Endothelial cell of umbilical vein (primary cell): ENCODE data around the gene LY6G6C. TPM values are rescaled to one million over a fixed set of nuclear protein-coding genes. Genes with fewer than 3 reads are reported as not detected.

Experiments
- BruUV-seq: library from RNA; stranded (reverse); fragments of 400-500 nt; replicated peaks from 2 replicates; lab custom pipeline; 2021; lab: Mats Ljungman, UMichigan
- CTCF ChIA-PET: fragments of 300-600, 350-600 bp; sonication (Branson Sonifier 250); formaldehyde crosslinking; loops from one replicate; lab custom pipeline; 2021; ENCODE audit warnings: antibody characterized with exemption, inconsistent platforms; lab: Charles Lee
- POLR2A ChIA-PET: fragments of 300-600, 350-600 bp; sonication (Branson Sonifier 250); formaldehyde crosslinking; loops from one replicate; lab custom pipeline; 2021; ENCODE audit warnings: antibody characterized with exemption, inconsistent platforms; lab: Charles Lee
- DNase-seq: peaks from one replicate; pipeline ENCODE4 v3.0.0-alpha.2; 2011; ENCODE audit warnings: low read depth, low spot score
- FAIRE-seq: peaks from 2 replicates; lab custom pipeline; 2011; peaks lifted over from hg19 to GRCh38; lab: Jason Lieb, UNC
- H2AFZ ChIP-seq: 2 replicates; pipeline ENCODE4 v1.6.0; 2012; ENCODE audit warnings: low read depth, low read length, control low read depth, inconsistent platforms
- H3K27ac ChIP-seq: 2 replicates; pipeline ENCODE4 v1.5.1; 2011; ENCODE audit warnings: low read depth, mild to moderate bottlenecking, control low read depth, low read length, moderate library complexity; ENCODE audit not compliant: insufficient read depth
- H3K27me3 ChIP-seq, 2 experiments: 2 replicates each; pipeline versions ENCODE4 v1.6.0 to v1.6.1; 2011; ENCODE audit warnings: low read length in 2 of 2, mixed read lengths in 1 of 2; ENCODE audit not compliant: control insufficient read depth in 2 of 2, insufficient read depth in 2 of 2
- H3K36me3 ChIP-seq, 2 experiments: 2 replicates in 1 of 2; 3 replicates in 1 of 2; pipeline ENCODE4 v1.5.1; 2011; ENCODE audit warnings: low read length in 2 of 2, mild to moderate bottlenecking in 1 of 2, moderate library complexity in 1 of 2; ENCODE audit not compliant: control insufficient read depth in 2 of 2, insufficient read depth in 2 of 2; ENCODE audit errors: extremely low read depth in 1 of 2
- H3K4me1 ChIP-seq: 3 replicates; pipeline ENCODE4 v1.5.1; 2011; ENCODE audit warnings: mild to moderate bottlenecking, low read length; ENCODE audit not compliant: control insufficient read depth, insufficient read depth; ENCODE audit errors: extremely low read depth
- H3K4me2 ChIP-seq: 2 replicates; pipeline ENCODE4 v1.6.1; 2011; ENCODE audit warnings: low read length, control low read depth, mixed read lengths; ENCODE audit not compliant: insufficient read depth
- H3K4me3 ChIP-seq, 3 experiments: fragments of 200-600 bp in 1 of 3; sonication (generic), shearing (Covaris generic) in 1 of 3; replicated peaks in 1 of 3; 2 replicates each; pipeline ENCODE4 v1.5.1; 2011 to 2016; ENCODE audit warnings: control low read depth in 3 of 3, low read length in 3 of 3, mild to moderate bottlenecking in 2 of 3, inconsistent platforms in 1 of 3, low read depth in 1 of 3, moderate library complexity in 1 of 3; ENCODE audit not compliant: insufficient read depth in 1 of 3
- H3K79me2 ChIP-seq: 2 replicates; pipeline ENCODE4 v1.6.0; 2012; ENCODE audit warnings: low read length, inconsistent platforms; ENCODE audit not compliant: control insufficient read depth, insufficient read depth
- H3K9ac ChIP-seq: replicated peaks from 2 replicates; pipeline ENCODE3; 2011; ENCODE audit warnings: low read length, control low read depth; ENCODE audit not compliant: insufficient read depth; ENCODE audit errors: extremely low read depth
- H3K9me1 ChIP-seq: replicated peaks from 3 replicates; pipeline ENCODE4 v1.6.0; 2011; ENCODE audit warnings: mild to moderate bottlenecking, low read length; ENCODE audit not compliant: control insufficient read depth, insufficient read depth; ENCODE audit errors: extremely low read depth
- H3K9me3 ChIP-seq: replicated peaks from 2 replicates; pipeline ENCODE4 v1.5.1; 2012; ENCODE audit warnings: low read length, inconsistent platforms; ENCODE audit not compliant: control insufficient read depth, insufficient read depth
- H4K20me1 ChIP-seq: replicated peaks from 2 replicates; pipeline ENCODE3; 2011; ENCODE audit warnings: mild to moderate bottlenecking, low read length; ENCODE audit not compliant: control insufficient read depth, insufficient read depth; ENCODE audit errors: extremely low read depth
- CTCF ChIP-seq, 2 donors: IDR thresholded peaks; 1 replicate in 1 of 2; 2 replicates in 1 of 2; pipeline ENCODE4 v1.5.1; 2011; ENCODE audit warnings: low read length in 2 of 2, mild to moderate bottlenecking in 2 of 2, moderate library complexity in 2 of 2, control low read depth in 1 of 2, inconsistent platforms in 1 of 2, low read depth in 1 of 2; ENCODE audit not compliant: insufficient read depth in 1 of 2; ENCODE audit errors: extremely low read depth in 1 of 2
- EZH2 ChIP-seq: IDR thresholded peaks from 2 replicates; pipeline ENCODE4 v1.6.1; 2012; ENCODE audit warnings: borderline replicate concordance, low read depth, mild to moderate bottlenecking, moderate library complexity, low read length, inconsistent platforms; ENCODE audit not compliant: severe bottlenecking
- FOS ChIP-seq: IDR thresholded peaks from 2 replicates; pipeline ENCODE4 v1.6.1; 2011; ENCODE audit warnings: mild to moderate bottlenecking, low read length, moderate library complexity, borderline replicate concordance; ENCODE audit not compliant: insufficient read depth
- GATA2 ChIP-seq: IDR thresholded peaks from 2 replicates; pipeline ENCODE4 v1.7.0; 2011; ENCODE audit warnings: low read depth, mild to moderate bottlenecking, moderate library complexity, mixed read lengths, low read length; ENCODE audit not compliant: insufficient read length, insufficient read depth
- JUN ChIP-seq: IDR thresholded peaks from 2 replicates; pipeline ENCODE4 v1.6.1; 2011; ENCODE audit warnings: borderline replicate concordance, low read depth; ENCODE audit not compliant: insufficient read length, insufficient read depth
- MAX ChIP-seq: IDR thresholded peaks from 2 replicates; pipeline ENCODE4 v1.6.1; 2011; ENCODE audit not compliant: insufficient read depth, insufficient read length
- MYC ChIP-seq: IDR thresholded peaks from one replicate; pipeline ENCODE4 v1.6.1; 2011; ENCODE audit warnings: mild to moderate bottlenecking, low read depth, low read length
- POLR2A ChIP-seq: IDR thresholded peaks from 2 replicates; pipeline ENCODE4 v1.6.1; 2012; ENCODE audit warnings: low read depth, mild to moderate bottlenecking, control low read depth, low read length
- POLR2AphosphoS5 ChIP-seq: IDR thresholded peaks from 2 replicates; pipeline ENCODE4 v1.6.1; 2012; ENCODE audit warnings: low read depth, mild to moderate bottlenecking, control low read depth, low read length, moderate library complexity; ENCODE audit not compliant: insufficient read depth
- dilution Hi-C: fragments of 300-500 bp; cut with MboI; formaldehyde crosslinking; loops from one replicate; pipeline ENCODE4 v1.15.0; 2019; ENCODE audit warnings: low sequenced_read_pairs; ENCODE audit not compliant: extremely low pct_ligation_motif_present
- intact Hi-C: fragments of 100-400 bp; cut with micrococcal nuclease; formaldehyde crosslinking; loops from one replicate; pipeline ENCODE4 v1.10.0; 2022
- polyA plus RNA-seq, 4 experiments: library from polyadenylated mRNA; depleted of rRNA in 3 of 4; stranded (reverse) in 3 of 4; unstranded in 1 of 4; fragments of >200 nt; gene quantifications; 2 replicates each; pipeline versions ENCODE4 v1.2.1 to v1.2.3, GENCODE V29; 2011 to 2012; ENCODE audit warnings: missing spikeins in 1 of 4
- total RNA-seq: library from RNA; stranded (reverse); gene quantifications from 2 replicates; pipeline ENCODE4 v1.2.3, GENCODE V29; 2021

Gene LY6G6C
- total and polyA plus RNA-seq, 2 donors (not counting 3 experiments of a cell fraction or from before 2014, with no cell fraction given) = 0.33 TPM; not detected in 1

- Histone ChIP-seq H3K4me1 (peaks cover 5% of the 10 kb centered on the region), H3K79me2 (no peaks in the 10 kb centered on the region), H3K4me3 (no peak overlapping the region), H3K4me2 (no peak overlapping the region), H4K20me1 (no peaks in the 10 kb centered on the region), H3K9me3 (no peaks in the 10 kb centered on the region), H3K27me3 (no peaks in the 10 kb centered on the region), H2AFZ (no peak overlapping the region), H3K27ac (no peak overlapping the region), H3K9ac (no peak overlapping the region), H3K36me3 (peaks cover 5 to 16% of the 10 kb centered on the region in 2 experiments), H3K9me1 (no peaks in the 10 kb centered on the region)
- DNase-seq (no peak), FAIRE-seq (no peak)
- TF ChIP-seq MYC (no peak), CTCF (IDR thresholded peaks at IDR 0.05; ENCODE audit: extremely low read depth in 1 of 2, insufficient read depth in 1 of 2, low read depth in 1 of 2, low read length in 2 of 2) (no peak), EZH2 (no peak), POLR2AphosphoS5 (no peak), POLR2A (no peak), JUN (no peak), FOS (no peak), MAX (no peak), GATA2 (no peak)
- POLR2A ChIA-PET = no interaction called here
- dilution Hi-C loops (no loop called here), intact Hi-C loops (no loop called here)
- CTCF ChIA-PET = no interaction called here
- BruUV-seq = no TSS peak
Observed at GRCh38 chr6:31676322-31676903, 45.1 kb downstream of the LY6G6C start.
